K562 (cell line): Measurements from ENCODE around the gene FAM131C. TPM values are rescaled to one million over a fixed set of nuclear protein-coding genes. Genes with fewer than 3 reads are reported as not detected.

Source experiments
- CEBPZ ChIP-seq: fragments of 150-350 bp; IDR thresholded peaks from 2 replicates; pipeline ENCODE4 v1.6.1; 2014; ENCODE audit warnings: low read depth, mild to moderate bottlenecking, low read length, borderline replicate concordance
- COPS2 ChIP-seq: fragments of 450-650 bp; conservative IDR thresholded peaks from 2 replicates; pipeline ENCODE4 v1.6.1; 2016; ENCODE audit warnings: mild to moderate bottlenecking, moderate library complexity
- CREBBP ChIP-seq: IDR thresholded peaks from one replicate; pipeline ENCODE4 v1.6.1; 2012; ENCODE audit warnings: low read depth, mild to moderate bottlenecking, control low read depth, inconsistent platforms, low read length
- CUX1 ChIP-seq: fragments of 200-800 bp; sonication (Bioruptor generic); IDR thresholded peaks from 2 replicates; pipeline ENCODE4 v1.6.1; 2016; ENCODE audit warnings: missing genetic modification characterization, missing compliant biosample characterization
- HDAC8 ChIP-seq: fragments of 450-650 bp; IDR thresholded peaks from 2 replicates; pipeline ENCODE4 v1.6.1; 2016; ENCODE audit warnings: mild to moderate bottlenecking, missing genetic modification characterization, moderate library complexity, missing compliant biosample characterization
- L3MBTL2 ChIP-seq: fragments of 450-650 bp; IDR thresholded peaks from 2 replicates; pipeline ENCODE4 v1.6.1; 2016; ENCODE audit warnings: mild to moderate bottlenecking, moderate library complexity
- NEUROD1 ChIP-seq: fragments of 150-350 bp; IDR thresholded peaks from 2 replicates; pipeline ENCODE4 v1.6.1; 2014; ENCODE audit warnings: borderline replicate concordance, low read length, low read depth; ENCODE audit not compliant: partially characterized antibody
- PPARD ChIP-seq: fragments of 250-450 bp; sonication (Bioruptor Pico); IDR thresholded peaks from 2 replicates; pipeline ENCODE4 v1.8.0; 2022; ENCODE audit warnings: inconsistent platforms, mild to moderate bottlenecking, moderate library complexity
- RFX1 ChIP-seq: fragments of 450-650 bp; IDR thresholded peaks from 2 replicates; pipeline ENCODE4 v1.6.1; 2016; ENCODE audit warnings: mild to moderate bottlenecking, moderate library complexity
- ZNF143 ChIP-seq: sonication (generic); formaldehyde crosslinking; IDR thresholded peaks from 2 replicates; pipeline ENCODE4 v1.9.0; 2022; ENCODE audit warnings: mild to moderate bottlenecking, missing genetic modification reagents
- polyA plus RNA-seq, 8 experiments: library from polyadenylated mRNA; depleted of rRNA in 4 of 8; stranded (reverse) in 5 of 8; unstranded in 3 of 8; fragments of >200 nt; fragmentation: Nextera tagmentation in 2 of 8; fragmentation: Illumina TruSeq in 1 of 8; extraction: Ambion mirVana in 2 of 8; extraction: Trizol in 1 of 8; gene quantifications; 2 replicates each; pipeline versions ENCODE4 v1.2.1 to v1.2.3, GENCODE V29; 2011 to 2014; ENCODE audit warnings: inconsistent platforms in 1 of 8, missing spikeins in 1 of 8
- total RNA-seq, 7 experiments: library from RNA; depleted of rRNA in 6 of 7; stranded (reverse); fragments of >200 nt in 6 of 7; fragmentation: Illumina TruSeq in 2 of 7; extraction: Trizol in 2 of 7; gene quantifications; 2 replicates each; pipeline versions ENCODE4 v1.2.1 to v1.2.3, GENCODE V29; 2011 to 2021; ENCODE audit warnings: low replicate concordance in 1 of 7
- TF ChIP-seq, protein P1 (sequence below): sonication (generic); formaldehyde crosslinking; IDR thresholded peaks from 2 replicates; pipeline ENCODE4 v1.8.0; 2022; ENCODE audit warnings: mild to moderate bottlenecking, low read depth, missing genetic modification reagents
- TF ChIP-seq, protein P2 (sequence below), 2 experiments: fragments of 450-650 bp; conservative IDR thresholded peaks; 2 replicates each; pipeline ENCODE4 v1.6.1; 2017; ENCODE audit warnings: mild to moderate bottlenecking in 2 of 2, moderate library complexity in 2 of 2
- TF ChIP-seq, protein P3 (sequence below): sonication (generic); formaldehyde crosslinking; IDR thresholded peaks from 2 replicates; pipeline ENCODE4 v1.8.1; 2023; ENCODE audit warnings: mild to moderate bottlenecking, missing genetic modification reagents, moderate library complexity

FAM131C gene
- total and polyA plus RNA-seq, 9 of the 15 experiments (the other 6 are each of a cell fraction or from before 2014, with no cell fraction given): 0.10 to 0.29 (median 0.16) TPM; not detected in 6

GRCh38 chr1:16048573-16049189, 24.8 kb downstream of the FAM131C start (continued):
- TF ChIP-seq CUX1 (CRISPR knock-in tag) (no peak), CREBBP (no peak), NEUROD1 (no peak), COPS2 (no peak), ZNF143 (CRISPR knock-in tag) (no peak), L3MBTL2 (peak; percentile 58), CEBPZ (no peak), PPARD (CRISPR knock-in tag) (no peak), RFX1 (no peak), HDAC8 (tag) (no peak)
- TF ChIP-seq, protein P1, sequence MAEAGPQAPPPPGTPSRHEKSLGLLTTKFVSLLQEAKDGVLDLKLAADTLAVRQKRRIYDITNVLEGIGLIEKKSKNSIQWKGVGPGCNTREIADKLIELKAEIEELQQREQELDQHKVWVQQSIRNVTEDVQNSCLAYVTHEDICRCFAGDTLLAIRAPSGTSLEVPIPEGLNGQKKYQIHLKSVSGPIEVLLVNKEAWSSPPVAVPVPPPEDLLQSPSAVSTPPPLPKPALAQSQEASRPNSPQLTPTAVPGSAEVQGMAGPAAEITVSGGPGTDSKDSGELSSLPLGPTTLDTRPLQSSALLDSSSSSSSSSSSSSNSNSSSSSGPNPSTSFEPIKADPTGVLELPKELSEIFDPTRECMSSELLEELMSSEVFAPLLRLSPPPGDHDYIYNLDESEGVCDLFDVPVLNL: no peak
- TF ChIP-seq, protein P2, sequence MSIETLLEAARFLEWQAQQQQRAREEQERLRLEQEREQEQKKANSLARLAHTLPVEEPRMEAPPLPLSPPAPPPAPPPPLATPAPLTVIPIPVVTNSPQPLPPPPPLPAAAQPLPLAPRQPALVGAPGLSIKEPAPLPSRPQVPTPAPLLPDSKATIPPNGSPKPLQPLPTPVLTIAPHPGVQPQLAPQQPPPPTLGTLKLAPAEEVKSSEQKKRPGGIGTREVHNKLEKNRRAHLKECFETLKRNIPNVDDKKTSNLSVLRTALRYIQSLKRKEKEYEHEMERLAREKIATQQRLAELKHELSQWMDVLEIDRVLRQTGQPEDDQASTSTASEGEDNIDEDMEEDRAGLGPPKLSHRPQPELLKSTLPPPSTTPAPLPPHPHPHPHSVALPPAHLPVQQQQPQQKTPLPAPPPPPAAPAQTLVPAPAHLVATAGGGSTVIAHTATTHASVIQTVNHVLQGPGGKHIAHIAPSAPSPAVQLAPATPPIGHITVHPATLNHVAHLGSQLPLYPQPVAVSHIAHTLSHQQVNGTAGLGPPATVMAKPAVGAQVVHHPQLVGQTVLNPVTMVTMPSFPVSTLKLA (conservative IDR thresholded peaks at IDR 0.05): peak in 1 of 2 experiments; percentile 30; a peak in 1 of 4 replicates
- TF ChIP-seq, protein P3, sequence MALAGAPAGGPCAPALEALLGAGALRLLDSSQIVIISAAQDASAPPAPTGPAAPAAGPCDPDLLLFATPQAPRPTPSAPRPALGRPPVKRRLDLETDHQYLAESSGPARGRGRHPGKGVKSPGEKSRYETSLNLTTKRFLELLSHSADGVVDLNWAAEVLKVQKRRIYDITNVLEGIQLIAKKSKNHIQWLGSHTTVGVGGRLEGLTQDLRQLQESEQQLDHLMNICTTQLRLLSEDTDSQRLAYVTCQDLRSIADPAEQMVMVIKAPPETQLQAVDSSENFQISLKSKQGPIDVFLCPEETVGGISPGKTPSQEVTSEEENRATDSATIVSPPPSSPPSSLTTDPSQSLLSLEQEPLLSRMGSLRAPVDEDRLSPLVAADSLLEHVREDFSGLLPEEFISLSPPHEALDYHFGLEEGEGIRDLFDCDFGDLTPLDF (CRISPR knock-in tag): no peak
